GM21576 (cell line): ENCODE measurements around the gene MISP.

Source experiments
- ATAC-seq: cut with Tn5 transposase; IDR thresholded peaks from one replicate; pipeline ENCODE4 v1.9.1; 2021; ENCODE audit warnings: mild to moderate bottlenecking, moderate library complexity; ENCODE audit not compliant: unreplicated experiment

Gene MISP

DNA sequence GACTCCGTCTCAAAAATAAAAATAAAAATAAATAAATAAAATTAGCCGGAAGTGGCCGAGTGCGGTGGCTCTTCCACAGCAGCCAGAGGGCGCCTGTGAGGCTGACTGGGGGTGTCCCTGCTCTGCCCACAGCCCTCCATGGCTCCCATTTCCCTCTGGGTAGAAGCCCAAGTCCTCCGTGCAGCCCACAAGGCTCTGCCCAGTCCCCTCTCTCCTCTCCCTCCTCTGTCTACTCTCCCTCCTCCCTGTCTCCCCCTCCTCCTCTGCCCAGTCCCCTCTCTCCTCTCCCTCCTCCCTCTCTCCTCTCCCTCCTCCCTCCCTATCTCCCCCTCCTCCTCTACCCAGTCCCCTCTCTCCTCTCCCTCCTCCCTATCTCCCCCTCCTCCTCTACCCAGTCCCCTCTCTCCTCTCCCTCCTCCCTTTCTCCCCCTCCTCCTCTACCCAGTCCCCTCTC, 20.4 kb downstream of the MISP start:
- no peak for ATAC-seq

GRCh38 chr19:772063-772462, 21.2 kb downstream of the MISP start:
- ATAC-seq, result no peak

- no peak for ATAC-seq
These were observed 22.0 kb downstream of the MISP start for GRCh38 chr19:772730-773436.

- ATAC-seq, result no peak
These were observed 25.6 kb downstream of the MISP start for GRCh38 chr19:776549-776948.

GRCh38 chr19:778910-779653, 28.2 kb downstream of the MISP start:
- ATAC-seq, result no peak

- no peak for ATAC-seq
These were observed 30.0 kb downstream of the MISP start for GRCh38 chr19:780935-781334.

GRCh38 chr19:781800-782184, 30.9 kb downstream of the MISP start:
- no peak for ATAC-seq

- no peak for ATAC-seq
These were observed 31.4 kb downstream of the MISP start for GRCh38 chr19:782185-782877.

DNA sequence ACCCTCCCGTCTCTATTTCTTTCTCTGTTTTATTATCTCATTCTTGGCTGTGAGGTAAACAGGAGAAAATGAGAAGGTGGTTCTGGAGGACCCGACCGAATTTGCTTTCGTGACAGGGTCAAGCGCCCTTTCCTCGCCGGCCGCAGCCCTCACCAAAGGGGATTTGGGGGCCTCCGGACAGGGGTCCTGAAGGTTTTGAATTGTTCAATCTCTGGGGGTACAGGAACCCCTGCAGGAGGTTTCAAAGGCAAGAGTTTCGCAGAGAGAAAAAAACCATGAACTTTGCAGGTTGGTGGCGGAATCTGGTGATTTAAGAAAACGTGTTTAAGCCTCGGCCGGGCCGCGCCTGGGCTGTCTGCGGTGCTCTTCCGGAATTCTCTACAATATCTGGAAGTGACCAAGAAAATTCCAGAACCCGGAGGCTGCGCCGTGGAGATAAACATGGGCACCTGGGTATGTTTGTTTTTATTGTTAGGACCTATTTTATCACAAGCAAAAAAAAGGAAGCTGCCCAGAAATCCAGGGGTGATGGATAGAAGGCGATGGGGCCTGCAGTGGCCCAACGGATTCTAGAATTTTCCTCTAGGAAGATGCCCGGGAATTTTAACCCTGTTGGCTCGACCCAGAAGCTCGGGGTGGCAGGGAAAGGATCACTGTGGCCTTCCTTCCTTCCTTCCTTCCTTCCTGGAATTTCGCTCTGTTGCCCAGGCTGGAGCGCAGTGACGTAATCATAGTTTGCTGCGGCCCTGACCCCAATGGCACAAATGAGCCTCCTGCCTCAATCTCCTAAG, 32.2 kb downstream of the MISP start:
- no peak for ATAC-seq

- no peak for ATAC-seq
These were observed 33.6 kb downstream of the MISP start for GRCh38 chr19:784541-784940.

DNA sequence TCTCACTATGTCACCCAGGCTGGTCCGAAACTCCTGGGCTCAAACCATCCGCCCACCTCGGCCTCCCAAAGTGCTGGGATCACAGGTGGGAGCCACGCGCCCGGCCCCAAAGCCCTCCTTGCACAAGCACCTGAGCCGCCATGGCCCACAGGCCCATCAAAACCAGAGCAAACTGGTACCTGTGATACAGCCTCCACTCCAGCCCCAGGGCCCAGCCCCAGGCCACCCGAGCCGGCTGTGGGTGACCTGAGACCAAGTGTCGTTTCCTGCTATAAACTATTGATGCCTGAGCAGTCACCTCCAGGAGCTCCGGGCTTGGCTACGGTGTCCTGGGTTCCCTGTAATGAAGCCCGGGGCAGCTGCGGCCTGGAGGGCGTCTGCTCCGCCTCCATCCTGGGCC, 36.6 kb downstream of the MISP start:
- no peak for ATAC-seq

DNA sequence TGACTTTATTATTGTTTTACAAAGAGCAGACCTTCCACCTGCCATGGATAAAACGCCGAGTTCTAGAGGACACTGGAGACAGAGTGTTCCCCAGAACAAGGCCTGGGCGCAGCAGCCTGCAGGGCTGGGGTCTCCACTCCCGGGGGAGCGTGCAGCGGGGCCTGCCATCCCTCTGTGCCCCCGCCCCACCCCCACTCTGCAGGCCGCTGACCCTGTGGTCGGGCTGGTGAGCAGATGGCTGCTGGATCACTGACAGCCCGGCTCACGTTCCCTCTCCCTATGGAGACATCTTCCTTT, 37.7 kb downstream of the MISP start:
- ATAC-seq, result no peak

DNA sequence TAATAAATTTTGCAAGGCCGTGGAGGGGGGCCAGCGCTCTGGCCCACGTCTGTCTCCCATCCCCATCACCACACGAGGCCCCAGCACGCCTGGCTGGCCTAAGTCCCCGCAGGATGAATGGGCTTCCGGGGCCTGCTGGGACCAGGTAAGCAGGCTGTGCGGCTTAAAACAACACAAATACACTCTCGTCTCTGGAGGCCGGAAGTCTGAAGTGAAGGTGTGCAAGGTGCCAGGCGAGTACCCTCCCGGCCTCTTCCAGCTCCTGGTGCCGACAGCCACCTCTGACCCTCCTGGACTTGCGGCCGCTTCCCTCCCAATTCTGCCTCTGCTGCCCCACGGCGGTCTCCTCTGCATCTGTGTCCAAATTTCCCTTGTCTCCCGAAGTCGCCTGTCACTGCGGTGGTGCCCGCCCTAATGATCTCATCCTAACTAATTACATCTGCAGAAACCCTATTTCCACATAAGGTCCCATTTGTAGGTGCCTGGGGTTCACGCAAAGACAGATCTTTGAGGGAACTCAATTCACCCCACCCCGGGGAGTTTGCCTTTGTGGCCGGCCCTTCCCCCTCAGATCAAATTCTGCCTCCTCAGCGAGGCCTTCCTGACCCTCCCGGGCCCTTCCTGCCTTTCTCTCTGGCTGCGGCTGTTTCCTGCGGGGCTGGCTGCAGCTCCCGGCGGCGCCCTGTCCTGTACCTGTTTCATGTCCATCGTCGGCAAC, 38.2 kb downstream of the MISP start:
- no peak for ATAC-seq

DNA sequence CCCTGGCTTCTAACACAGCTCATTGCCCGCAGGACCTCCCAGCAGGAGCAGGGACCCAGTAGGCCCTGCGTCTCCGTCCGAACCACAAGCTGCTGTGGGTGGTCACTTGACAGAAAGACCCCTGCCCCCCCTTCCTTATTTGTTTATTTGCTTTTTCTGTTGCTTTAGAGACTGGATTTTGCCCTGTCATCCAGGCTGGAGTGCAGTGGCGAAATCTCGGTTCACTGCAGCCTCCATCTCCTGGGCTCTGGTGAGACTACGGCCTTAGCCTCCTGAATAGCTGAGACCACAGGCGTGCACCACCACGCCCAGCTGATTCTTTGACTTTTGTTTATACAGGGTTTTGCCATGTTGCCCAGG, 38.8 kb downstream of the MISP start:
- ATAC-seq, result no peak

GRCh38 chr19:791007-791566, 40.2 kb downstream of the MISP start:
- ATAC-seq, result no peak

GRCh38 chr19:791567-792305, 40.8 kb downstream of the MISP start:
- no peak for ATAC-seq

DNA sequence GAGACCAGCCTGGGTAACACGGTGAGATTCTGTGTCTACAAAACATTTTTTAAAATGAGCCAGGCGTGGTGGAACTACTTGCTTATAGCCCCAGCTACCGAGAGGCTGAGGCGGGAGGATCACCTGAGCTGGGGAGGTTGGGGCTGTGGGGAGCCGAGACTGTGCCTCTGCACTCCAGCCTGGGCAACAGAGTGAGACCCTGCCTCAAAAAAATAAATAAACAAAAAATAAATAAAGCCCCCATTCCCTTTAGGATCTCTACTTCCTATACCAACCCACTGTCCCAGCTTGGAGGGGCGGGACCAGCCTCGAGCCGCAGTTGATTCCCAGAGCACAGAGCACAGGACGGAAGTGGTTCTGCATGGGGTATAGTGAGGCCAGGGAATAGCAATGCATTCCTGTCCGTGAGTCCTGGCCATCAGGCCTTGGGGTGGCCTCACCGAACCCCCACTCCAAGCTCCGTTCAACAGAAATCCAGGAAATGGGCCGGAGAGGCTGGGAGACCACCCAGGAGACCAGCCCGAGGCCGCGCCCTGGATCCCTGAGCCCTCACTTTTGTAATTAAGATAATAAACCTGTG, 41.5 kb downstream of the MISP start:
- ATAC-seq, result no peak

- no peak for ATAC-seq
These were observed 42.9 kb downstream of the MISP start for GRCh38 chr19:793806-794205.

DNA sequence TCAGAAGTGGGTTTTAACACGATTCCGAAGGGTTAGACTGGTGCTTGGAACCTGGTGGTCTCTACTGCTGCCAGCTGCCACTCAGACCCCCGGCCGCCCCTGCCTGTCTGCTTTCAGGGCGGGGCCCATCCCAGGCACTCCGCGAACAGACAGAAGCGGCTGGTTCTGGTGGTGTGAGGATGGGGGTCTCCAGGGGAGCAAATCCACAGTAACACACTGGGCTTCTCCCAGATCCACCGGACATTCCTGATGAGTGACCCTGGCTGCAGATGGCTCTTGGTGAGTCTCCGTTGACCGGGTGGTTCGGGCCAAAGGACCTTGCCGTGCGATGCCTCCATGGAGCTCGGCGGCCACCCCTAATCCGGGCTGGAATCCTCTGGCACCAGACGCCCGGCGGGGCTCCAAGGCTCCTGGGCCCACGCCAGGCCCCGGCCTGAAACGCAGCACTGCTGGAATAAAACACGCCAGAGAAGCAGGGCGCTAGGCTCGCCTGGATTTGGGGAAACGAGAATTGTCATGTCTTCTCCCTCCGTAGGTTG, 44.2 kb downstream of the MISP start:
- ATAC-seq, result no peak
